ENCODE data around the gene IRGC.
A peak's percentile ranks its signal among the peaks of the same experiment; 100 is the strongest.
"Not testable (repeated sequence)": the region's sequence is repeated elsewhere in the genome, so short reads cannot be mapped to it uniquely, and the experiment has no call there.

IRGC gene

GRCh38 chr19:43754503-43755255, 38.8 kb downstream of the IRGC start, which contains the start of gene SMG9:
Gene SMG9, minus strand, starts transcription at chr19:43754962. Its CDS starts 4,221 bp downstream, at chr19:43750741.
- DNase-seq (ENCODE audit: low read depth), result peak; percentile 96

DNA sequence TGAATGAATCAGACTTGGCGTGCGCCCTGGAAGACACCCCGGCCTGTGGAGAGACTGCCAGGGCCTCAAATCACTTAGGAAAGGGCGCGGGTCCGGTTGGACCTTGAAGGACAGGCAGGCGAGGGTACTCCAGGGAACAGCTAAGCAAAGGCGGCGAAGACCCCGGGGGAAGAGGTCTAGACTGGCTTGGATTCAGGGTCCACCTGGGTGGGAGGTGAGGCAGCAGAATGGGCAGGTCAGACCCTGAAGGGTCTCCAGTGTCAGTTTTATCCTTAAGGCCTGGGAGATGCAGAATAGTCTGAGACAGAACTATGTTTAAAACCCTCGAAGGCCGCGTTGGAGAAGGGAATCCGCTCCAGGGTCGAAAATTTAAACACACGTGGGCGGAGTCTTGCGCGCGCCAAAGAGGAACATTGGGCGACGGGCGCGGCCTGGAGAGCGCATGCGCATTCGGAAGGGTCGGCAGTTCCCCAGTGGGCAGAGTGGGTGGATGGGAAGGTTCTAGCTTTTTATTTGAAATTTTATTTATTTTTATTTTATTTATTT, 39.5 kb downstream of the IRGC start:
- peak; percentile 58 for DNase-seq (ENCODE audit: low read depth)

- DNase-seq (ENCODE audit: low read depth), result no peak
Measured at GRCh38 chr19:43759515-43759914, 43.6 kb downstream of the IRGC start.

DNA sequence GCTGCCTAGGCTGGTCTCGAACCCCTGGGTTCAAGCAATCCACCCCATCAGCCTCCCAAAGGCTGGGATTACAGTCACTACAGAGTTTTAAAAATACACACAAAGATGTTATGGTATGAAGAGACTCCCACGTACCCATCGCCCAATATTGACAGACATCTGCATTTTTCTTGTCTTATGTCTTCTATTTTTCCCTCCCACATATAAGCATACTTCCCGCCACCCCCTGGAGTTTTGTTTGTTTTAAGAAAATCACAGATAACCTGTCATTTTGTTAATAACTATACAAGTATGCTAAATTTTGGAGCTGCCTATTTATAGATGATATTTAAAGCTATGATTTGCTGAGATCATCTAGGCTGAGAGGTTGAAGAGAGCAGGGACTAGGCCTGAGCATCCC, 45.1 kb downstream of the IRGC start:
- DNase-seq (ENCODE audit: low read depth), result no peak

DNA sequence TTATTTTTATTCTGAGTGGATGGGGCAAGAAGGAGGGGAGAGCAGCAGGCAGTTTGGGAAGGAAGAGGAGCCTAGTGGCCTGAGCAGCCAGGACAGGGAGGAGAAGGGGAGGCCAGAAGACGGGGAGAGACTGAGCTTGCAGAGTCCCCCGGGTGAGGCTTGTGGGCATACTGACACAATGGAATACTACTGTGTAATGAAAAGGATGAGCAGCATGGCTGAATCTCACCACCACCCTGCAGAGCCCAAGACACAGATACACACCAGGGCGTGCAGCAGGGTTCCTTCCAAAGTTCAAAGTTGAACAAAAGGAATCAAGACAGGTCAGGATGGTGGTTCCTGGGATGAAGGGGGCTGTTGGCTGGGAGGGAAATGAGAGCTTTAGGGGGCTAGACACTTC, 46.9 kb downstream of the IRGC start:
- DNase-seq (ENCODE audit: low read depth), result no peak

- DNase-seq (ENCODE audit: low read depth), result no peak
Measured at GRCh38 chr19:43763473-43763939, 47.6 kb downstream of the IRGC start.

- not testable (repeated sequence) for DNase-seq (ENCODE audit: low read depth)
Measured at GRCh38 chr19:43764684-43765083, 48.8 kb downstream of the IRGC start.

DNA sequence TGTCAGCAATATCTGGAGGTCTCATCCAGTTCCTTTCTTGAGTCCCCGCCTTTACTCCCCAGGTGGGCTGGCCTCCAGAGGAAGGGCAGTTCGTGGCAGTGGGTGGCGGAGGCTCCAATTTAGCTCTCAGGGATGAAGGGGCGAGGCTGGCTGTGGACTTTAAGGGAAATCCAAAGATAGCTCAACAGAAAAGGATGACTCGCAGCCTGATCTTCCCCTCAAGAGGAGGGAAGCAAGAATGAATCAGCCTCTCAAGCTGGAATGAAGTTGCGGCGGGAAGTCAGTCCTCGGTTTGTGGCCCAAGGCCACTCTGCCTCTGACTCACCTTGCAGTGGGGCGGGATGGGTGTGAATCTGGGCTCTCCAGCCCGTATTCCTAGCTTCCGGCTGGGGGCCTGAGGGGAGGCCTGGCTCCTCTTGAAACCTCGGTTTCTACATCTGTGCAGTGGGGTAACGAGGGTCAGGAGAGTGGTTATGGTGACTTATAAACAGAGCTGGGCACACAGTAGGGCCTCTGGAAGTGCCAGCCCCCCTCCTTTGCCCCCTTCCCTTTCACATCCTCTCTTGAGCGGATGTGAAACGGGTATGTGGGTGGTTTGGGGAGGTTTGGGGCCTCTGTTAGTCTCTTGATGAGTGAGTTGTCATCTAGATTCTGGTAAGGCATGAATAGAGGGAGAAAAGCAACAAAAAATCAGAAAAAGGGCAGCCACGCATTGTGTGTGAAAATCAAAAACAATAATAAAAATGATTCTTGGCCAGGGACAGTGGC, 49.4 kb downstream of the IRGC start:
- peak; percentile 59 for DNase-seq (ENCODE audit: low read depth)

GRCh38 chr19:43766755-43767043, 50.8 kb downstream of the IRGC start:
- DNase-seq (ENCODE audit: low read depth), result no peak

- DNase-seq (ENCODE audit: low read depth), result no peak
Measured at GRCh38 chr19:43767316-43767715, 51.4 kb downstream of the IRGC start.

GRCh38 chr19:43767818-43768217, 51.9 kb downstream of the IRGC start:
- no peak for DNase-seq (ENCODE audit: low read depth)

DNA sequence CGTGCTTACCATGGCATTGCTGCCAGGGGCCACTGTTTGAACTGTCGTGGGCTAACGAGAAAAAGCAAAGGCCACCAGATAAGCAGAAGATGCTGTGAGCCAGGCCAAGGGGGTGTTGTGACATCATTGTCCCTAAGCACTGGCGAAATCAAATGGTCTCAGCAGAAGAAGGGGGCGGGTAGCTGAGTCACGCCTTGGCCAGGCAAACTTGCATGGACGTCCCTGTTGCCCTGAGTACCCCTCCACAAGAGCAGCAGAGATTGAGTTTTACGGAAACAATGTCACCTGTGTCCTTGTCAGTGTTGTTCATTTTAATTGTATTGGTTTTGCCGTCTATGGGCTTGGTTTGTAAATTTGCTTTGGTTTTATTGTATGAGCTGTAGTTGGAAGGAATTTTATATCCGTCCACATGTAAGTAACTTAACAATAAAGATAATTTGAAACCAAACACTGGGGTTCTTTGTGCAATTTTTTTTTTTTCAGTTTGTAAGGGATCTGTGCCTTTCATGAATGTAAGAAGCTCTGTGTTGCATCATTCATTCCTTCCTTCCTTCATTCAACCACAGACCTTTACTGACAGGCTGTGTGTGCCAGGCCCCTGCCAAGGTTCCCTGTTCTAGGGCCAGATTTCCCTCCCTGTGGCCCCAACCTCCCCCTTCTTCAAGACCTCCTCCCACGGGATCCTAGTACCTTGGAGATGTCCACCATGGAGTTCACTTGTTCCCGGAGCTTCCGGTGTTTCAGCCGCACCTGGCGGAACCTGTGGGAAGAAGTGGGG, 52.6 kb downstream of the IRGC start:
- DNase-seq (ENCODE audit: low read depth), result no peak

GRCh38 chr19:43769256-43769655, 53.4 kb downstream of the IRGC start:
- no peak for DNase-seq (ENCODE audit: low read depth)

All from activated gamma-delta T cell treated with anti-CD3 and anti-CD28 coated beads, Interleukin-2, amount 50 U/mL, for 16 hours (primary cell).